Measurements from ENCODE around the gene IRAK2.
"Not testable (repeated sequence)": the region's sequence is repeated elsewhere in the genome, so short reads cannot be mapped to it uniquely, and the experiment has no call there.

Gene IRAK2

GRCh38 chr3:10164546-10165393 lies at the start of gene IRAK2:
Gene IRAK2 (plus strand): TSS chr3:10164919. CDS start chr3:10164955, 36 bp downstream.
- TF ChIP-seq EZH2 (IDR thresholded peaks at IDR 0.05), result no peak
- no peak for TF ChIP-seq POLR2AphosphoS5 (IDR thresholded peaks at IDR 0.05; ENCODE audit: borderline replicate concordance, low read depth, low read length)
- TF ChIP-seq FOXP2 (optimal IDR thresholded peaks at IDR 0.05; ENCODE audit: control extremely low read depth, extremely low read length, insufficient read depth), result no peak
- Histone ChIP-seq H3K9me3 (ENCODE audit: low read depth, low read length) (no peaks in the 10 kb centered on the region), H3K27ac (no peak within 1 kb of the TSS), H3K4me3 (no peak within 1 kb of the TSS), H3K9ac (ENCODE audit: insufficient read length) (no peak within 1 kb of the TSS), H3K36me3 (ENCODE audit: insufficient read depth, low read length) (no peaks in the 10 kb centered on the region)
- DNase-seq (ENCODE audit: low read depth, low spot score), result no peak

GRCh38 chr3:10115326-10116137 lies 49.2 kb upstream of the IRAK2 start, which contains the start of gene BRK1:
Gene BRK1 (plus strand): TSS chr3:10115675. CDS start chr3:10115702, 27 bp downstream.
- H3K9ac ChIP-seq (ENCODE audit: insufficient read length), result peak within 1 kb of the TSS; percentile 83
- H3K27ac ChIP-seq, result no peak within 1 kb of the TSS
- TF ChIP-seq EZH2 (IDR thresholded peaks at IDR 0.05), result no peak
- TF ChIP-seq FOXP2 (optimal IDR thresholded peaks at IDR 0.05; ENCODE audit: control extremely low read depth, extremely low read length, insufficient read depth), result no peak
- peak; percentile 96 for TF ChIP-seq POLR2AphosphoS5 (IDR thresholded peaks at IDR 0.05; ENCODE audit: borderline replicate concordance, low read depth, low read length)
- DNase-seq (ENCODE audit: low read depth, low spot score), result peak; percentile 68
- H3K4me3 ChIP-seq, result peak within 1 kb of the TSS; percentile 86
- no peaks in the 10 kb centered on the region for H3K9me3 ChIP-seq (ENCODE audit: low read depth, low read length)
- H3K36me3 ChIP-seq (ENCODE audit: insufficient read depth, low read length), result no peaks in the 10 kb centered on the region

GRCh38 chr3:10116138-10116460 lies 48.6 kb upstream of the IRAK2 start:
- TF ChIP-seq FOXP2 (optimal IDR thresholded peaks at IDR 0.05; ENCODE audit: control extremely low read depth, extremely low read length, insufficient read depth), result no peak
- TF ChIP-seq EZH2 (IDR thresholded peaks at IDR 0.05), result no peak
- TF ChIP-seq POLR2AphosphoS5 (IDR thresholded peaks at IDR 0.05; ENCODE audit: borderline replicate concordance, low read depth, low read length), result no peak
- Histone ChIP-seq H3K4me3 (peak overlapping the region; percentile 86), H3K9me3 (ENCODE audit: low read depth, low read length) (no peaks in the 10 kb centered on the region), H3K27ac (no peak overlapping the region), H3K9ac (ENCODE audit: insufficient read length) (peak overlapping the region; percentile 83), H3K36me3 (ENCODE audit: insufficient read depth, low read length) (no peaks in the 10 kb centered on the region)
- DNase-seq (ENCODE audit: low read depth, low spot score), result no peak

- H3K9ac ChIP-seq (ENCODE audit: insufficient read length), result no peak overlapping the region
Observed at GRCh38 chr3:10116928-10117327, 47.8 kb upstream of the IRAK2 start.

GRCh38 chr3:10119376-10119775 lies 45.3 kb upstream of the IRAK2 start:
- H3K9me3 ChIP-seq (ENCODE audit: low read depth, low read length), result no peaks in the 10 kb centered on the region
- H3K36me3 ChIP-seq (ENCODE audit: insufficient read depth, low read length), result no peaks in the 10 kb centered on the region; the same call in 1 of the 2 replicates
- TF ChIP-seq POLR2AphosphoS5 (IDR thresholded peaks at IDR 0.05; ENCODE audit: borderline replicate concordance, low read depth, low read length) (no peak), EZH2 (IDR thresholded peaks at IDR 0.05) (no peak), FOXP2 (optimal IDR thresholded peaks at IDR 0.05; ENCODE audit: control extremely low read depth, extremely low read length, insufficient read depth) (no peak)
- H3K4me3 ChIP-seq, result no peak overlapping the region
- no peak for DNase-seq (ENCODE audit: low read depth, low spot score)
- H3K27ac ChIP-seq, result no peak overlapping the region
- no peak overlapping the region for H3K9ac ChIP-seq (ENCODE audit: insufficient read length)

More at GRCh38 chr3:10116928-10117327, 47.8 kb upstream of the IRAK2 start:
- Histone ChIP-seq H3K36me3 (ENCODE audit: insufficient read depth, low read length) (no peaks in the 10 kb centered on the region), H3K9me3 (ENCODE audit: low read depth, low read length) (no peaks in the 10 kb centered on the region), H3K4me3 (peak overlapping the region; percentile 86), H3K27ac (no peak overlapping the region)
- no peak for DNase-seq (ENCODE audit: low read depth, low spot score)
- TF ChIP-seq POLR2AphosphoS5 (IDR thresholded peaks at IDR 0.05; ENCODE audit: borderline replicate concordance, low read depth, low read length) (no peak), EZH2 (IDR thresholded peaks at IDR 0.05) (no peak), FOXP2 (optimal IDR thresholded peaks at IDR 0.05; ENCODE audit: control extremely low read depth, extremely low read length, insufficient read depth) (no peak)

- TF ChIP-seq EZH2 (IDR thresholded peaks at IDR 0.05) (no peak), FOXP2 (optimal IDR thresholded peaks at IDR 0.05; ENCODE audit: control extremely low read depth, extremely low read length, insufficient read depth) (no peak), POLR2AphosphoS5 (IDR thresholded peaks at IDR 0.05; ENCODE audit: borderline replicate concordance, low read depth, low read length) (no peak)
- Histone ChIP-seq H3K9me3 (ENCODE audit: low read depth, low read length) (no peaks in the 10 kb centered on the region), H3K9ac (ENCODE audit: insufficient read length) (no peak overlapping the region), H3K27ac (no peak overlapping the region), H3K36me3 (ENCODE audit: insufficient read depth, low read length) (no peaks in the 10 kb centered on the region; the same call in 1 of the 2 replicates), H3K4me3 (no peak overlapping the region)
- no peak for DNase-seq (ENCODE audit: low read depth, low spot score)
Observed at GRCh38 chr3:10121064-10121463, 43.7 kb upstream of the IRAK2 start.

GRCh38 chr3:10122724-10123123 lies 42.0 kb upstream of the IRAK2 start:
- Histone ChIP-seq H3K9me3 (ENCODE audit: low read depth, low read length) (no peaks in the 10 kb centered on the region), H3K27ac (no peak overlapping the region), H3K9ac (ENCODE audit: insufficient read length) (no peak overlapping the region), H3K36me3 (ENCODE audit: insufficient read depth, low read length) (peaks cover 6% of the 10 kb centered on the region; the same call in 1 of the 2 replicates), H3K4me3 (no peak overlapping the region)
- no peak for DNase-seq (ENCODE audit: low read depth, low spot score)
- no peak for TF ChIP-seq EZH2 (IDR thresholded peaks at IDR 0.05)
- TF ChIP-seq POLR2AphosphoS5 (IDR thresholded peaks at IDR 0.05; ENCODE audit: borderline replicate concordance, low read depth, low read length), result no peak
- no peak for TF ChIP-seq FOXP2 (optimal IDR thresholded peaks at IDR 0.05; ENCODE audit: control extremely low read depth, extremely low read length, insufficient read depth)

- not testable (repeated sequence) for H3K9ac ChIP-seq (ENCODE audit: insufficient read length); H3K27ac ChIP-seq; H3K9me3 ChIP-seq (ENCODE audit: low read depth, low read length); H3K36me3 ChIP-seq (ENCODE audit: insufficient read depth, low read length); DNase-seq (ENCODE audit: low read depth, low spot score); H3K4me3 ChIP-seq
Observed at GRCh38 chr3:10135872-10136271, 28.8 kb upstream of the IRAK2 start.

All from SK-N-MC (cell line).